Smooth muscle cell (in vitro differentiated cells): ENCODE results near the gene CUBN. TPM values are rescaled to one million over a fixed set of nuclear protein-coding genes. Genes with fewer than 3 reads are reported as not detected.
A peak's percentile ranks its signal among the peaks of the same experiment; 100 is the strongest.

Source experiments
- DNase-seq: peaks from one replicate; lab custom pipeline; 2025; ENCODE audit not compliant: unreplicated experiment; lab: John Stamatoyannopoulos, UW
- H2AFZ ChIP-seq: fragments of 200-600 bp; sonication (generic); 2 replicates; pipeline ENCODE4 v1.6.0; 2016; ENCODE audit warnings: antibody characterized with exemption, low read depth, mild to moderate bottlenecking
- H3F3A ChIP-seq: fragments of 200-600 bp; sonication (generic); 2 replicates; pipeline ENCODE4 v1.6.0; 2017; ENCODE audit warnings: antibody characterized with exemption, low read depth
- H3K27ac ChIP-seq: fragments of 200-600 bp; sonication (generic); 2 replicates; pipeline ENCODE4 v1.5.1; 2016; ENCODE audit warnings: low read depth, mild to moderate bottlenecking
- H3K27me3 ChIP-seq: fragments of 200-600 bp; sonication (generic); 2 replicates; pipeline ENCODE4 v1.6.1; 2016; ENCODE audit warnings: low read depth, mild to moderate bottlenecking
- H3K36me3 ChIP-seq: fragments of 200-600 bp; sonication (generic); 2 replicates; pipeline ENCODE4 v1.5.1; 2016; ENCODE audit warnings: low read depth
- H3K4me1 ChIP-seq: fragments of 200-600 bp; sonication (generic); 2 replicates; pipeline ENCODE4 v1.5.1; 2016; ENCODE audit warnings: low read depth
- H3K4me2 ChIP-seq: fragments of 200-600 bp; sonication (generic); 2 replicates; pipeline ENCODE4 v1.6.0; 2016; ENCODE audit warnings: mild to moderate bottlenecking
- H3K4me3 ChIP-seq: fragments of 200-600 bp; sonication (generic); 2 replicates; pipeline ENCODE4 v1.5.1; 2016; ENCODE audit warnings: mild to moderate bottlenecking
- H3K79me2 ChIP-seq: fragments of 200-600 bp; sonication (generic); 2 replicates; pipeline ENCODE4 v1.6.0; 2016; ENCODE audit warnings: low read depth, mild to moderate bottlenecking
- H3K9ac ChIP-seq: fragments of 200-600 bp; sonication (generic); 2 replicates; pipeline ENCODE4 v1.6.0; 2016; ENCODE audit warnings: low read depth
- H3K9me3 ChIP-seq: fragments of 200-600 bp; sonication (generic); replicated peaks from 2 replicates; pipeline ENCODE4 v1.5.1; 2016; ENCODE audit warnings: low read depth
- H4K20me1 ChIP-seq: fragments of 200-600 bp; sonication (generic); 2 replicates; pipeline ENCODE4 v1.6.0; 2016; ENCODE audit warnings: low read depth
- WGBS: methylation state at CpG from one replicate; pipeline ENCODE4 v1.1.7; 2016; ENCODE audit warnings: low lambda C conversion rate; 5-methylcytosine and 5-hydroxymethylcytosine counted together
- polyA plus RNA-seq: library from polyadenylated mRNA; unstranded; fragments of >200 nt; fragmentation: Nextera tagmentation; extraction: Ambion mirVana; gene quantifications from 2 replicates; pipeline ENCODE4 v1.2.1, GENCODE V29; 2016
- total RNA-seq: library from RNA; depleted of rRNA; stranded (reverse); fragments of >200 nt; gene quantifications from 2 replicates; pipeline ENCODE4 v1.2.3, GENCODE V29; 2014
- TF ChIP-seq, protein P1 (sequence below): fragments of 200-600 bp; sonication (generic); IDR thresholded peaks from 2 replicates; pipeline ENCODE4 v1.5.1; 2017; ENCODE audit warnings: borderline replicate concordance, mild to moderate bottlenecking, antibody characterized with exemption; ENCODE audit not compliant: insufficient read depth, poor library complexity, severe bottlenecking

CUBN gene
- total and polyA plus RNA-seq, 2 experiments from 2014 or later: 0.62 to 4.7 TPM

DNA sequence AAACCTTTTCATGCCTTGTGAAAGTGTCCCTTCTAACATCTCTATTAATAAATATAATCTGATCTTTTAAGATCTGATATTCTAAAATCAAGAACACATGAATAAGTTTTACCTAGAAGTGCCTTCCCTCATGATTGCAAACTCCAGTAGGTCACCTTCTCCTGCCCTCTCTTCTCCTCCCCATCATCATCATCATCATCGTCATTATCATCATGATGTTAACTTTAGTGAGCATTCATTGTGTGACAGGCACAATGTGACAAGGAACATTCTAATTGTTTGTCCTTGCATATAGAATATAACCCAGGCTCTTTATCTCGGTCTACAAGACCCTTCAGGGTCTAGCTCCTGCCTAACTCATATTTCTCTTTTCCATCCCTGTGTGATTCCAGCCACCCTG lies 51.7 kb downstream of the CUBN start:
- Histone ChIP-seq H3K27ac (peak overlapping the region; percentile 98), H3K4me3 (no peak overlapping the region), H3K9ac (peak overlapping the region; percentile 61), H3K4me2 (peak overlapping the region; percentile 60), H3K36me3 (no peaks in the 10 kb centered on the region), H4K20me1 (no peaks in the 10 kb centered on the region), H2AFZ (peak overlapping the region; percentile 69), H3F3A (peaks cover 18% of the 10 kb centered on the region), H3K4me1 (peaks cover 9% of the 10 kb centered on the region), H3K9me3 (no peaks in the 10 kb centered on the region), H3K27me3 (no peaks in the 10 kb centered on the region), H3K79me2 (no peaks in the 10 kb centered on the region)
- WGBS: 95% methylated on average over 2 of the region's 2 CpGs
- TF ChIP-seq, protein P1, sequence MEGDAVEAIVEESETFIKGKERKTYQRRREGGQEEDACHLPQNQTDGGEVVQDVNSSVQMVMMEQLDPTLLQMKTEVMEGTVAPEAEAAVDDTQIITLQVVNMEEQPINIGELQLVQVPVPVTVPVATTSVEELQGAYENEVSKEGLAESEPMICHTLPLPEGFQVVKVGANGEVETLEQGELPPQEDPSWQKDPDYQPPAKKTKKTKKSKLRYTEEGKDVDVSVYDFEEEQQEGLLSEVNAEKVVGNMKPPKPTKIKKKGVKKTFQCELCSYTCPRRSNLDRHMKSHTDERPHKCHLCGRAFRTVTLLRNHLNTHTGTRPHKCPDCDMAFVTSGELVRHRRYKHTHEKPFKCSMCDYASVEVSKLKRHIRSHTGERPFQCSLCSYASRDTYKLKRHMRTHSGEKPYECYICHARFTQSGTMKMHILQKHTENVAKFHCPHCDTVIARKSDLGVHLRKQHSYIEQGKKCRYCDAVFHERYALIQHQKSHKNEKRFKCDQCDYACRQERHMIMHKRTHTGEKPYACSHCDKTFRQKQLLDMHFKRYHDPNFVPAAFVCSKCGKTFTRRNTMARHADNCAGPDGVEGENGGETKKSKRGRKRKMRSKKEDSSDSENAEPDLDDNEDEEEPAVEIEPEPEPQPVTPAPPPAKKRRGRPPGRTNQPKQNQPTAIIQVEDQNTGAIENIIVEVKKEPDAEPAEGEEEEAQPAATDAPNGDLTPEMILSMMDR: no peak
- DNase-seq: no peak

DNA sequence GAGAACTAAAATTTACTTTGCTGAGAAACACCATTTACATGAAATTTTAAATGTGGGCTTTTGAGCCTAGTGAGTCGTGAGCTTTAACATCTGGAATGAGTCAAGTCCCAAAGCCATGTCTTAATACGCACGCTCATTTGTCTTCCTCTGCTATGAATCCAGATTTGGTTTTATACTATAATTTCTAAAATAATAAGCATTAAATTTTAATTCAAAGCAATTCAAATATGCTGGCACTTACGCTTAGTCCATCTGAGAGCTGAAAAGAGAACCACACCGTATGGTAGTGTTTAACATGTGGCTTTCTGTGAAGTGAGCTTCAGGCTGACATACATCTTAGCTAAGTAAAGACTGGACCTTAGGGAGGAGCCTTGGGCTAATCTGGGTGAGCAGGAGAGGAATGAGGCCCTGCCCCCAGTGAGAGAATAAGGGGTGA lies 52.2 kb downstream of the CUBN start:
- DNase-seq: no peak
- TF ChIP-seq, protein P1: no peak
- peak overlapping the region; percentile 69 for H2AFZ ChIP-seq
- H3F3A ChIP-seq: peaks cover 18% of the 10 kb centered on the region
- 47% methylated on average over 5 of the region's 5 CpGs for WGBS
- no peaks in the 10 kb centered on the region for H3K79me2 ChIP-seq
- peak overlapping the region; percentile 98 for H3K27ac ChIP-seq
- H3K4me3 ChIP-seq: no peak overlapping the region
- peaks cover 9% of the 10 kb centered on the region for H3K4me1 ChIP-seq
- peak overlapping the region; percentile 76 for H3K9ac ChIP-seq
- no peaks in the 10 kb centered on the region for H3K27me3 ChIP-seq
- H3K36me3 ChIP-seq: no peaks in the 10 kb centered on the region
- no peaks in the 10 kb centered on the region for H4K20me1 ChIP-seq
- peak overlapping the region; percentile 60 for H3K4me2 ChIP-seq
- H3K9me3 ChIP-seq: no peaks in the 10 kb centered on the region

DNA sequence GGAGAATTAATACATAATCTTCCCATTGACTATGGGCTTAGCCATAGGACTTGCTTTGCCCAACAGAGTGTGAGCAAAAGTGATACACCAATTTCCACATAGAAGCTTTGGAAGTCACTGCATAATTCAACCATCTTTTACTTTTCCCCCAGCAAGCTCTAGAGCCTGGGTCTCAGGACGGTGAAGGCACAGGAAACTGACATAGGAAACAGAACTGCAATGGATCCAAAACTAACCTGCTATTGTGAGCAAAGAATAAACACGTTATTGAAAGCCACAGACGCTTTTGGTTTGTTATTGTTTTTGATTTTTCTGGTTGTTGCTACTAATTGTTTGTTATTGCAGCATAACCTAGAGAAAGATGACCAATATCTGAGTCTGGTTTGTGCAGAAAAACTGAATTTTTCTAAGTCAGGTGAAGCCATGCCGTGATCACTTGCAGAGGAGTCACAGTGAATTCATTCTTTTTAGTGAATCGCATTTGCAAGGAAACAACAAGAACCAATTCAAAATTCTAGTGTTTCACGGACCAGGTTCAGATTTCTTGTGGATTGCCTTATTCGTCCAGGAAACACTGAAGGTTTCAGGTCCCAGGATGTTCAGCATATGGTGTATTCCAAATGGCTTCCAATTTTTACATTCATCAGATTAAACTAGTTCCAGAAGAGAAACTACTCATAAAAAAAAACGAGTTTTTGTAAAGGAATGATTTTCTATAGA lies 52.8 kb downstream of the CUBN start:
- TF ChIP-seq, protein P1: no peak
- Histone ChIP-seq H3K4me2 (peak overlapping the region; percentile 70), H3K4me3 (no peak overlapping the region), H3K79me2 (no peaks in the 10 kb centered on the region), H3K4me1 (peaks cover 9% of the 10 kb centered on the region), H3K9ac (peak overlapping the region; percentile 76), H3K36me3 (no peaks in the 10 kb centered on the region), H3F3A (peaks cover 18% of the 10 kb centered on the region), H4K20me1 (no peaks in the 10 kb centered on the region), H3K27me3 (no peaks in the 10 kb centered on the region), H2AFZ (no peak overlapping the region), H3K27ac (peak overlapping the region; percentile 98), H3K9me3 (no peaks in the 10 kb centered on the region)
- WGBS: 83% methylated on average over 8 of the region's 8 CpGs
- DNase-seq: no peak
